GM21360 (cell line): ENCODE results near the gene SLFNL1.

Experiments
- ATAC-seq: cut with Tn5 transposase; IDR thresholded peaks from one replicate; pipeline ENCODE4 v1.9.1; 2021; ENCODE audit warnings: mild to moderate bottlenecking, moderate library complexity; ENCODE audit not compliant: unreplicated experiment

SLFNL1 gene

GRCh38 chr1:40966417-40966816 is 55.1 kb downstream of the SLFNL1 start:
- ATAC-seq = no peak
